HepG2 (cell line): ENCODE measurements around the gene IRS1. TPM values are rescaled to one million over a fixed set of nuclear protein-coding genes. Genes with fewer than 3 reads are reported as not detected.

Experiments used
- ATAC-seq: fragments of 200-7000 bp; cut with Tn5 transposase; 3 replicates; pipeline ENCODE4 v1.9.1; 2020; ENCODE audit warnings: mild to moderate bottlenecking, moderate library complexity
- BruUV-seq: library from RNA; stranded (reverse); fragments of 400-500 nt; replicated peaks from 2 replicates; lab custom pipeline; 2021; lab: Mats Ljungman, UMichigan
- CTCF ChIA-PET: fragments of 300-600 bp; formaldehyde crosslinking; extraction: SDS; loops from one replicate; lab custom pipeline; 2021; ENCODE audit warnings: low total read pairs, inconsistent platforms, low intra/inter-chr PET ratio; lab: Yijun Ruan, JAX
- POLR2A ChIA-PET: fragments of 350-600 bp; sonication (Branson Sonifier 250); formaldehyde crosslinking; loops from one replicate; lab custom pipeline; 2020; ENCODE audit warnings: antibody characterized with exemption, inconsistent platforms; lab: Yijun Ruan, JAX
- DNase-seq: peaks from one replicate; pipeline ENCODE4 v3.0.0-alpha.2; 2015; ENCODE audit warnings: low spot score
- FAIRE-seq: peaks from 3 replicates; lab custom pipeline; 2011; peaks lifted over from hg19 to GRCh38; lab: Jason Lieb, UNC
- H2AFZ ChIP-seq: one replicate; pipeline ENCODE4 v1.6.1; 2011; ENCODE audit warnings: low read length, inconsistent platforms
- H3K27ac ChIP-seq: fragments of 300-600 bp; 3 replicates; pipeline ENCODE4 v1.8.0; 2011; ENCODE audit warnings: mixed run types, mild to moderate bottlenecking, mixed read lengths, low read length, inconsistent platforms; ENCODE audit not compliant: insufficient read depth; ENCODE audit errors: extremely low read length
- H3K27me3 ChIP-seq, 2 experiments: fragments of 200-600 bp in 1 of 2; 2 replicates in 1 of 2; 3 replicates in 1 of 2; pipeline versions ENCODE4 v1.6.0 to v1.8.0; 2011; ENCODE audit warnings: low read length in 2 of 2, mild to moderate bottlenecking in 2 of 2, moderate library complexity in 2 of 2, inconsistent platforms in 1 of 2; ENCODE audit not compliant: insufficient read depth in 2 of 2, control insufficient read depth in 1 of 2
- H3K36me3 ChIP-seq, 2 experiments: fragments of 200-600 bp in 1 of 2; replicated peaks in 1 of 2; 2 replicates in 1 of 2; 3 replicates in 1 of 2; pipeline versions ENCODE4 v1.5.1 to v1.8.0; 2011; ENCODE audit warnings: low read length in 2 of 2, inconsistent platforms in 1 of 2; ENCODE audit not compliant: insufficient read depth in 2 of 2, control insufficient read depth in 1 of 2
- H3K4me1 ChIP-seq: 2 replicates; pipeline ENCODE4 v1.5.1; 2012; ENCODE audit warnings: low read length, inconsistent platforms; ENCODE audit not compliant: insufficient read depth
- H3K4me2 ChIP-seq: 2 replicates; pipeline ENCODE4 v1.6.0; 2011; ENCODE audit warnings: low read depth, low read length, inconsistent platforms
- H3K4me3 ChIP-seq, 3 experiments: fragments of 200-600 bp in 1 of 3; sonication (generic), shearing (Covaris generic) in 1 of 3; replicated peaks in 1 of 3; 2 replicates each; pipeline ENCODE4 v1.5.1; 2011 to 2016; ENCODE audit warnings: low read length in 3 of 3, inconsistent platforms in 2 of 3, low read depth in 2 of 3, mild to moderate bottlenecking in 2 of 3, control low read depth in 1 of 3, mixed read lengths in 1 of 3; ENCODE audit not compliant: insufficient read depth in 1 of 3
- H3K79me2 ChIP-seq: one replicate; pipeline ENCODE4 v1.6.1; 2011; ENCODE audit warnings: low read length, inconsistent platforms; ENCODE audit not compliant: insufficient read depth
- H3K9ac ChIP-seq: 2 replicates; pipeline ENCODE4 v1.6.0; 2011; ENCODE audit warnings: mild to moderate bottlenecking, low read depth, low read length, inconsistent platforms; ENCODE audit not compliant: insufficient read depth
- H3K9me3 ChIP-seq: 2 replicates; pipeline ENCODE4 v1.5.1; 2012; ENCODE audit warnings: mild to moderate bottlenecking, low read length
- H4K20me1 ChIP-seq: 2 replicates; pipeline ENCODE4 v1.6.0; 2011; ENCODE audit warnings: inconsistent platforms, mild to moderate bottlenecking, low read length, moderate library complexity; ENCODE audit not compliant: insufficient read depth
- DNMT1 ChIP-seq: sonication (generic); formaldehyde crosslinking; IDR thresholded peaks from 2 replicates; pipeline ENCODE4 v1.5.1; 2020; ENCODE audit warnings: mild to moderate bottlenecking, missing genetic modification reagents
- FOXP1 ChIP-seq, 2 experiments: fragments of 450-650 bp in 1 of 2; IDR thresholded peaks; 2 replicates each; pipeline ENCODE4 v1.6.1; 2017 to 2018; ENCODE audit warnings: antibody characterized with exemption in 1 of 2
- WGBS: methylation state at CpG from one replicate; pipeline ENCODE4 v1.1.6; 2017; ENCODE audit warnings: low lambda C conversion rate; 5-methylcytosine and 5-hydroxymethylcytosine counted together
- in situ Hi-C: cut with HindIII; loops from 2 replicates; pipeline ENCODE4 v1.10.0; 2017; ENCODE audit warnings: low pct_unique_long_range_greater_than_20kb; ENCODE audit not compliant: extremely low pct_ligation_motif_present
- intact Hi-C: fragments of 100-400 bp; cut with micrococcal nuclease; formaldehyde crosslinking; loops from one replicate; pipeline ENCODE4 v1.10.0; 2022; ENCODE audit not compliant: unreplicated experiment
- polyA plus RNA-seq, 8 experiments: library from polyadenylated mRNA; depleted of rRNA in 3 of 8; stranded (reverse) in 7 of 8; unstranded in 1 of 8; fragments of >200 nt; fragmentation: Illumina TruSeq in 4 of 8; extraction: Trizol in 4 of 8; gene quantifications; 2 replicates each; pipeline versions ENCODE4 v1.2.1 to v1.2.3, GENCODE V29; 2011 to 2016; ENCODE audit warnings: low read depth in 4 of 8, missing spikeins in 1 of 8, mixed read lengths in 1 of 8; ENCODE audit not compliant: insufficient read depth in 1 of 8
- total RNA-seq, 5 experiments: library from RNA; depleted of rRNA; stranded (reverse); fragments of >200 nt; fragmentation: Illumina TruSeq; extraction: Trizol; gene quantifications; 2 replicates each; pipeline ENCODE4 v1.2.3, GENCODE V29; 2016; ENCODE audit warnings: low read depth in 1 of 5
- TF ChIP-seq, protein P1 (sequence below), 2 experiments: sonication (generic) in 1 of 2; formaldehyde crosslinking in 1 of 2; IDR thresholded peaks; 2 replicates each; pipeline versions ENCODE4 v1.5.1 to v1.6.1; 2011 to 2020; ENCODE audit warnings: borderline replicate concordance in 1 of 2, low read depth in 1 of 2, low read length in 1 of 2, mild to moderate bottlenecking in 1 of 2, missing genetic modification reagents in 1 of 2, moderate library complexity in 1 of 2

IRS1 gene
- total and polyA plus RNA-seq, 2 of the 13 experiments (the other 11 are each of a cell fraction or from before 2014, with no cell fraction given), result 8.7 to 9.0 TPM

GRCh38 chr2:226767056-226767813 lies 32.4 kb downstream of the IRS1 start:
- H3K79me2 ChIP-seq, result peaks cover 5% of the 10 kb centered on the region
- H3K36me3 ChIP-seq, result peaks cover 2 to 8% of the 10 kb centered on the region in 2 experiments; a peak in 4 of 5 replicates
- no peaks in the 10 kb centered on the region for H3K27me3 ChIP-seq

More at GRCh38 chr2:226767056-226767813, 32.4 kb downstream of the IRS1 start:
- Histone ChIP-seq H4K20me1 (0 out of 2 replicates have a peak, but pooled peaks cover 2% of the 10 kb centered on the region), H3K4me2 (no peak overlapping the region), H3K4me1 (peaks cover 5% of the 10 kb centered on the region), H3K9me3 (no peaks in the 10 kb centered on the region), H3K27ac (no peak overlapping the region), H3K9ac (no peak overlapping the region), H2AFZ (no peak overlapping the region), H3K4me3 (no peak overlapping the region)
- no peak for FAIRE-seq
- ChIA-PET CTCF (no interaction called here), POLR2A (no interaction called here)
- in situ Hi-C loops, result no loop called here
- ATAC-seq, result no peak
- no TSS peak for BruUV-seq
- intact Hi-C loops, result no loop called here
- TF ChIP-seq, protein P1, sequence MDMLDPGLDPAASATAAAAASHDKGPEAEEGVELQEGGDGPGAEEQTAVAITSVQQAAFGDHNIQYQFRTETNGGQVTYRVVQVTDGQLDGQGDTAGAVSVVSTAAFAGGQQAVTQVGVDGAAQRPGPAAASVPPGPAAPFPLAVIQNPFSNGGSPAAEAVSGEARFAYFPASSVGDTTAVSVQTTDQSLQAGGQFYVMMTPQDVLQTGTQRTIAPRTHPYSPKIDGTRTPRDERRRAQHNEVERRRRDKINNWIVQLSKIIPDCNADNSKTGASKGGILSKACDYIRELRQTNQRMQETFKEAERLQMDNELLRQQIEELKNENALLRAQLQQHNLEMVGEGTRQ (IDR thresholded peaks at IDR 0.05; ENCODE audit: low read depth, low read length), result no peak
- TF ChIP-seq, protein P1 (CRISPR knock-in tag; IDR thresholded peaks at IDR 0.05; ENCODE audit: borderline replicate concordance), result no peak
- TF ChIP-seq DNMT1 (CRISPR knock-in tag), result no peak
- no peak for TF ChIP-seq FOXP1 (IDR thresholded peaks at IDR 0.05)
- no peak for TF ChIP-seq FOXP1 (CRISPR knock-in tag; IDR thresholded peaks at IDR 0.05)
- no peak for DNase-seq
- WGBS, result 98% methylated on average over 5 of the region's 5 CpGs
